H1 (cell line): ENCODE measurements around the gene ZSWIM7. TPM values are rescaled to one million over a fixed set of nuclear protein-coding genes. Genes with fewer than 3 reads are reported as not detected.

Experiments used
- CTCF ChIA-PET: fragments of 300-600 bp; sonication (Branson Sonifier 250); formaldehyde crosslinking; loops from one replicate; lab custom pipeline; 2021; ENCODE audit not compliant: partially characterized antibody; lab: Charles Lee
- POLR2A ChIA-PET: fragments of 300-600 bp; sonication (Branson Sonifier 250); formaldehyde crosslinking; loops from one replicate; lab custom pipeline; 2021; ENCODE audit warnings: inconsistent platforms; ENCODE audit not compliant: partially characterized antibody; lab: Charles Lee
- DNase-seq, 2 experiments: peaks; one replicate each; pipeline versions ENCODE4 v3.0.0 to v3.0.0-alpha.2; 2010 to 2022; ENCODE audit warnings: low spot score in 2 of 2, low read depth in 1 of 2, mixed read lengths in 1 of 2
- FAIRE-seq: peaks from 2 replicates; lab custom pipeline; 2011; peaks lifted over from hg19 to GRCh38; lab: Jason Lieb, UNC
- H2AFZ ChIP-seq: 2 replicates; pipeline ENCODE4 v1.8.1; 2012; ENCODE audit warnings: low read length, inconsistent platforms
- H2AK5ac ChIP-seq: 2 replicates; pipeline ENCODE4 v1.6.1; 2013; ENCODE audit warnings: low read depth, low read length
- H2BK120ac ChIP-seq: replicated peaks from 2 replicates; pipeline ENCODE3; 2013; ENCODE audit warnings: low read depth, low read length, inconsistent platforms
- H2BK12ac ChIP-seq: 2 replicates; pipeline ENCODE4 v1.6.1; 2013; ENCODE audit warnings: low read depth, low read length
- H2BK15ac ChIP-seq: 2 replicates; pipeline ENCODE4 v1.6.1; 2013; ENCODE audit warnings: low read length
- H2BK20ac ChIP-seq: 2 replicates; pipeline ENCODE4 v1.6.1; 2013; ENCODE audit warnings: low read length
- H2BK5ac ChIP-seq: 2 replicates; pipeline ENCODE4 v1.6.1; 2013; ENCODE audit warnings: low read depth, low read length
- H3K14ac ChIP-seq: 2 replicates; pipeline ENCODE4 v1.6.1; 2013; ENCODE audit warnings: inconsistent platforms; ENCODE audit not compliant: insufficient read length
- H3K18ac ChIP-seq: 2 replicates; pipeline ENCODE4 v1.6.1; 2013; ENCODE audit warnings: low read length; ENCODE audit errors: extremely low read depth
- H3K23ac ChIP-seq: 2 replicates; pipeline ENCODE4 v1.6.1; 2013; ENCODE audit warnings: inconsistent platforms; ENCODE audit not compliant: insufficient read length
- H3K23me2 ChIP-seq: 2 replicates; pipeline ENCODE4 v1.6.1; 2013; ENCODE audit warnings: low read depth, low read length
- H3K27ac ChIP-seq: 2 replicates; pipeline ENCODE4 v1.6.1; 2011; ENCODE audit warnings: low read depth, low read length, inconsistent platforms
- H3K27me3 ChIP-seq, 4 experiments: replicated peaks in 1 of 4; 1 replicate in 1 of 4; 2 replicates in 3 of 4; pipeline versions ENCODE4 v1.6.1 to v1.8.1; 2011 to 2013; ENCODE audit warnings: low read length in 3 of 4, mild to moderate bottlenecking in 3 of 4, inconsistent platforms in 2 of 4, mixed read lengths in 2 of 4, moderate library complexity in 1 of 4; ENCODE audit not compliant: control insufficient read depth in 3 of 4, insufficient read depth in 3 of 4; ENCODE audit errors: extremely low read depth in 1 of 4
- H3K36me3 ChIP-seq, 4 experiments: 2 replicates each; pipeline versions ENCODE4 v1.6.1 to v1.8.1; 2011 to 2013; ENCODE audit warnings: mild to moderate bottlenecking in 4 of 4, low read length in 3 of 4, moderate library complexity in 2 of 4, control low read depth in 1 of 4, inconsistent platforms in 1 of 4; ENCODE audit not compliant: insufficient read depth in 4 of 4, control insufficient read depth in 2 of 4
- H3K4ac ChIP-seq: replicated peaks from 2 replicates; pipeline ENCODE3; 2013; ENCODE audit warnings: low read length, low read depth, mixed read lengths, inconsistent platforms; ENCODE audit not compliant: insufficient read length
- H3K4me1 ChIP-seq, 4 experiments: replicated peaks in 1 of 4; 1 replicate in 1 of 4; 2 replicates in 3 of 4; pipeline versions ENCODE4 v1.6.1 to v1.8.1; 2011 to 2013; ENCODE audit warnings: low read length in 3 of 4, inconsistent platforms in 2 of 4, mixed read lengths in 1 of 4; ENCODE audit not compliant: insufficient read depth in 4 of 4, control insufficient read depth in 3 of 4
- H3K4me2 ChIP-seq, 2 experiments: 2 replicates each; pipeline versions ENCODE4 v1.6.1 to v1.8.1; 2011 to 2013; ENCODE audit warnings: low read depth in 2 of 2, low read length in 2 of 2, control low read depth in 1 of 2, inconsistent platforms in 1 of 2, mild to moderate bottlenecking in 1 of 2; ENCODE audit not compliant: insufficient read depth in 1 of 2
- H3K4me3 ChIP-seq, 4 experiments: fragments of 200-600, 300-600 bp in 1 of 4; sonication (generic), shearing (Covaris generic), sonication (Bioruptor Twin) in 1 of 4; 2 replicates each; pipeline versions ENCODE4 v1.5.1 to v1.8.1; 2011 to 2016; ENCODE audit warnings: low read length in 4 of 4, low read depth in 3 of 4, control low read depth in 2 of 4, inconsistent platforms in 2 of 4, mild to moderate bottlenecking in 2 of 4, mixed read lengths in 1 of 4, moderate library complexity in 1 of 4; ENCODE audit not compliant: insufficient read depth in 2 of 4; ENCODE audit errors: extremely low read depth in 1 of 4
- H3K56ac ChIP-seq: replicated peaks from 2 replicates; pipeline ENCODE3; 2013; ENCODE audit warnings: low read depth, mild to moderate bottlenecking, mixed read lengths, low read length, inconsistent platforms; ENCODE audit not compliant: insufficient read length
- H3K79me1 ChIP-seq: 2 replicates; pipeline ENCODE4 v1.6.1; 2013; ENCODE audit warnings: low read depth, low read length, control low read depth
- H3K79me2 ChIP-seq, 2 experiments: 2 replicates each; pipeline versions ENCODE4 v1.6.1 to v1.8.1; 2012 to 2013; ENCODE audit warnings: low read length in 2 of 2, mild to moderate bottlenecking in 2 of 2, inconsistent platforms in 1 of 2; ENCODE audit not compliant: insufficient read depth in 2 of 2, control insufficient read depth in 1 of 2
- H3K9ac ChIP-seq, 4 experiments: replicated peaks in 1 of 4; 1 replicate in 1 of 4; 2 replicates in 3 of 4; pipeline versions ENCODE4 v1.6.1 to v1.8.1; 2011 to 2013; ENCODE audit warnings: low read depth in 3 of 4, low read length in 3 of 4, control low read depth in 2 of 4, mild to moderate bottlenecking in 2 of 4, moderate library complexity in 2 of 4, inconsistent platforms in 1 of 4; ENCODE audit errors: extremely low read depth in 1 of 4
- H3K9me3 ChIP-seq, 2 experiments: 2 replicates each; pipeline versions ENCODE4 v1.6.1 to v1.8.1; 2012 to 2013; ENCODE audit warnings: mild to moderate bottlenecking in 2 of 2, moderate library complexity in 2 of 2, control low read depth in 1 of 2, inconsistent platforms in 1 of 2, low read depth in 1 of 2, low read length in 1 of 2, mixed read lengths in 1 of 2; ENCODE audit not compliant: insufficient read depth in 2 of 2
- H4K20me1 ChIP-seq, 2 experiments: replicated peaks in 1 of 2; 2 replicates each; pipeline versions ENCODE3 to v1.8.1; 2011 to 2013; ENCODE audit warnings: inconsistent platforms in 2 of 2, low read length in 2 of 2, mild to moderate bottlenecking in 1 of 2; ENCODE audit not compliant: insufficient read depth in 2 of 2, control insufficient read depth in 1 of 2
- H4K5ac ChIP-seq: 2 replicates; pipeline ENCODE4 v1.6.1; 2013; ENCODE audit warnings: low read length, low read depth, mixed read lengths, inconsistent platforms; ENCODE audit not compliant: insufficient read length
- H4K8ac ChIP-seq: 2 replicates; pipeline ENCODE4 v1.8.0; 2013; ENCODE audit warnings: mild to moderate bottlenecking, moderate library complexity, low read length, inconsistent platforms; ENCODE audit not compliant: insufficient read depth; ENCODE audit errors: extremely low read depth
- H4K91ac ChIP-seq: replicated peaks from 2 replicates; pipeline ENCODE3; 2013; ENCODE audit warnings: low read length, mixed read lengths, inconsistent platforms; ENCODE audit not compliant: insufficient read length
- CBX5 ChIP-seq: fragments of 300-800, 300-1000 bp; sonication (generic); IDR thresholded peaks from 2 replicates; pipeline ENCODE4 v1.7.1; 2016; ENCODE audit warnings: antibody characterized with exemption, low read length, low read depth
- JUN ChIP-seq: IDR thresholded peaks from 2 replicates; pipeline ENCODE4 v1.6.1; 2011; ENCODE audit warnings: low read depth, mild to moderate bottlenecking, improper control_type of control experiment, low read length
- JUND ChIP-seq: IDR thresholded peaks from 2 replicates; pipeline ENCODE4 v1.6.1; 2011; ENCODE audit warnings: mild to moderate bottlenecking, improper control_type of control experiment, low read length
- KDM1A ChIP-seq: fragments of 200-600, 300-600 bp; sonication (generic); IDR thresholded peaks from 2 replicates; pipeline ENCODE4 v1.7.1; 2016; ENCODE audit warnings: mild to moderate bottlenecking, low read length, borderline replicate concordance
- KDM4A ChIP-seq: IDR thresholded peaks from one replicate; pipeline ENCODE4 v1.7.1; 2012; ENCODE audit warnings: low read depth, mild to moderate bottlenecking, moderate library complexity, low read length, inconsistent platforms; ENCODE audit not compliant: severe bottlenecking
- KDM5A ChIP-seq: fragments of 200-600 bp; IDR thresholded peaks from 2 replicates; pipeline ENCODE4 v1.7.1; 2012; ENCODE audit warnings: mild to moderate bottlenecking, low read length, inconsistent platforms, mixed read lengths
- POU5F1 ChIP-seq: IDR thresholded peaks from 2 replicates; pipeline ENCODE4 v1.6.1; 2011; ENCODE audit warnings: low read depth, mild to moderate bottlenecking, low read length, moderate library complexity
- RBBP5 ChIP-seq: IDR thresholded peaks from 2 replicates; pipeline ENCODE4 v1.7.1; 2012; ENCODE audit warnings: low read depth, mild to moderate bottlenecking, inconsistent platforms, low read length, moderate library complexity, borderline replicate concordance
- RNF2 ChIP-seq: fragments of 200-900, 300-1000 bp; sonication (generic); IDR thresholded peaks from 2 replicates; pipeline ENCODE4 v1.7.1; 2016; ENCODE audit warnings: borderline replicate concordance, low read depth, mild to moderate bottlenecking, antibody characterized with exemption, low read length; ENCODE audit not compliant: poor library complexity, severe bottlenecking; ENCODE audit errors: missing control alignments
- SP4 ChIP-seq: IDR thresholded peaks from 2 replicates; pipeline ENCODE4 v1.6.1; 2012; ENCODE audit warnings: low read length, inconsistent platforms
- TAF1 ChIP-seq: IDR thresholded peaks from 2 replicates; pipeline ENCODE4 v1.6.1; 2011; ENCODE audit warnings: mild to moderate bottlenecking, low read depth, low read length
- TEAD4 ChIP-seq: IDR thresholded peaks from 2 replicates; pipeline ENCODE4 v1.6.1; 2012; ENCODE audit warnings: low read depth, low read length, inconsistent platforms, mixed read lengths
- WGBS, 2 experiments: shearing (Covaris generic) in 1 of 2; methylation state at CpG; one replicate each; pipeline versions ENCODE4 v1.1.6 to v1.1.7; 2013 to 2015; ENCODE audit warnings: low lambda C conversion rate in 2 of 2, mixed read lengths in 2 of 2, inconsistent platforms in 1 of 2, low coverage in 1 of 2, missing lambda C conversion rate in 1 of 2; ENCODE audit not compliant: insufficient replicate concordance in 2 of 2, insufficient coverage in 1 of 2, insufficient read length in 1 of 2; ENCODE audit errors: extremely low coverage in 1 of 2, missing lambda C conversion rate in 1 of 2; 5-methylcytosine and 5-hydroxymethylcytosine counted together
- polyA plus RNA-seq, 7 experiments: library from polyadenylated mRNA; depleted of rRNA in 3 of 7; stranded (reverse) in 5 of 7; unstranded in 2 of 7; fragments of >200 nt in 5 of 7; fragments of 200-250 nt in 2 of 7; gene quantifications; 1 replicate in 5 of 7; 2 replicates in 1 of 7; 4 replicates in 1 of 7; pipeline versions ENCODE4 v1.2.1 to v1.2.3, GENCODE V29; 2011 to 2013; ENCODE audit warnings: missing spikeins in 2 of 7, mixed read lengths in 2 of 7
- total RNA-seq: library from RNA; stranded (reverse); fragmentation: NEBNext Ultra II Directional; extraction: Animal tissue kit (Norgen Biotek cat#: 25700); gene quantifications from 2 replicates; pipeline ENCODE4 v1.2.1, GENCODE V29; 2021
- TF ChIP-seq, protein P1 (sequence below): IDR thresholded peaks from 2 replicates; pipeline ENCODE4 v1.6.1; 2012; ENCODE audit warnings: low read length, inconsistent platforms

The ZSWIM7 gene
- total and polyA plus RNA-seq, 2 of the 8 experiments (the other 6 are each of a cell fraction or from before 2014, with no cell fraction given) = 39.3 to 57.7 TPM

- FAIRE-seq (no peak), DNase-seq (no peak)
- peaks cover 3 to 5% of the 10 kb centered on the region in 2 experiments for H4K20me1 ChIP-seq
- H3K4me1 ChIP-seq = peaks cover 0 to 5% (median 2%) of the 10 kb centered on the region in 4 experiments; a peak in 3 of 7 replicates
- H2BK5ac ChIP-seq = no peak overlapping the region
- no peak overlapping the region for H3K18ac ChIP-seq
- H4K8ac ChIP-seq = no peak overlapping the region
- H3K9me3 ChIP-seq = no peaks in the 10 kb centered on the region; a peak in 2 of 4 replicates
- no peak overlapping the region for H3K9ac ChIP-seq
- POLR2A ChIA-PET = interaction anchor here (0.8 to 1.6 kb wide), 4 partner anchors 8 to 30 kb away, joined by 3 to 5 read pairs (median 4); no protein-coding TSS in a partner anchor
- no peak overlapping the region for H3K4me2 ChIP-seq
- CTCF ChIA-PET = no interaction called here
- no peak overlapping the region for H3K4me3 ChIP-seq
- no peak overlapping the region for H4K5ac ChIP-seq
- H3K56ac ChIP-seq = no peak overlapping the region
- no peak overlapping the region for H2BK12ac ChIP-seq
- H3K79me2 ChIP-seq = peaks cover 9 to 23% of the 10 kb centered on the region in 2 experiments
- no peak overlapping the region for H3K4ac ChIP-seq
- no peak overlapping the region for H3K23ac ChIP-seq
- H3K14ac ChIP-seq = no peak overlapping the region
- H3K27me3 ChIP-seq = no peaks in the 10 kb centered on the region
- H2AK5ac ChIP-seq = no peak overlapping the region
- no peak overlapping the region for H2BK20ac ChIP-seq
- no peak overlapping the region for H3K27ac ChIP-seq
- no peak overlapping the region for H2BK120ac ChIP-seq
- 91% methylated on average over 1 of the region's 1 CpG; no CpG with 5 or more reads in 1 of the 2 experiments for WGBS, 2 experiments
- peaks cover 2% of the 10 kb centered on the region for H3K23me2 ChIP-seq
- H4K91ac ChIP-seq = no peak overlapping the region
- H2BK15ac ChIP-seq = no peak overlapping the region
- peaks cover 7% of the 10 kb centered on the region for H3K79me1 ChIP-seq
- H2AFZ ChIP-seq = no peak overlapping the region
- H3K36me3 ChIP-seq = peaks cover 42 to 84% (median 75%) of the 10 kb centered on the region in 4 experiments
- TF ChIP-seq RNF2 = no peak
- TF ChIP-seq KDM4A = no peak
- TF ChIP-seq KDM5A = no peak
- TF ChIP-seq TEAD4 = no peak
- TF ChIP-seq SP4 = no peak
- TF ChIP-seq, protein P1, sequence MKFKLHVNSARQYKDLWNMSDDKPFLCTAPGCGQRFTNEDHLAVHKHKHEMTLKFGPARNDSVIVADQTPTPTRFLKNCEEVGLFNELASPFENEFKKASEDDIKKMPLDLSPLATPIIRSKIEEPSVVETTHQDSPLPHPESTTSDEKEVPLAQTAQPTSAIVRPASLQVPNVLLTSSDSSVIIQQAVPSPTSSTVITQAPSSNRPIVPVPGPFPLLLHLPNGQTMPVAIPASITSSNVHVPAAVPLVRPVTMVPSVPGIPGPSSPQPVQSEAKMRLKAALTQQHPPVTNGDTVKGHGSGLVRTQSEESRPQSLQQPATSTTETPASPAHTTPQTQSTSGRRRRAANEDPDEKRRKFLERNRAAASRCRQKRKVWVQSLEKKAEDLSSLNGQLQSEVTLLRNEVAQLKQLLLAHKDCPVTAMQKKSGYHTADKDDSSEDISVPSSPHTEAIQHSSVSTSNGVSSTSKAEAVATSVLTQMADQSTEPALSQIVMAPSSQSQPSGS = no peak
- TF ChIP-seq CBX5 = no peak
- no peak for TF ChIP-seq TAF1
- TF ChIP-seq POU5F1 = no peak
- TF ChIP-seq KDM1A = no peak
- TF ChIP-seq RBBP5 = no peak
- TF ChIP-seq JUN = no peak
- TF ChIP-seq JUND = no peak
Measured at GRCh38 chr17:16005636-16006035, 6.1 kb upstream of the ZSWIM7 start.
